ENCODE measurements around the gene ABCA2.
A peak's percentile ranks its signal among the peaks of the same experiment; 100 is the strongest.

The ABCA2 gene

GRCh38 chr9:136996361-136997292, 31.4 kb downstream of the ABCA2 start, which contains the start of gene CLIC3:
Gene CLIC3 (minus strand): TSS chr9:136996568. CDS start chr9:136996543, 25 bp downstream.
- peak in 1 of 3 experiments; percentile 15 for DNase-seq (ENCODE audit: low read depth in 3 of 3)

DNA sequence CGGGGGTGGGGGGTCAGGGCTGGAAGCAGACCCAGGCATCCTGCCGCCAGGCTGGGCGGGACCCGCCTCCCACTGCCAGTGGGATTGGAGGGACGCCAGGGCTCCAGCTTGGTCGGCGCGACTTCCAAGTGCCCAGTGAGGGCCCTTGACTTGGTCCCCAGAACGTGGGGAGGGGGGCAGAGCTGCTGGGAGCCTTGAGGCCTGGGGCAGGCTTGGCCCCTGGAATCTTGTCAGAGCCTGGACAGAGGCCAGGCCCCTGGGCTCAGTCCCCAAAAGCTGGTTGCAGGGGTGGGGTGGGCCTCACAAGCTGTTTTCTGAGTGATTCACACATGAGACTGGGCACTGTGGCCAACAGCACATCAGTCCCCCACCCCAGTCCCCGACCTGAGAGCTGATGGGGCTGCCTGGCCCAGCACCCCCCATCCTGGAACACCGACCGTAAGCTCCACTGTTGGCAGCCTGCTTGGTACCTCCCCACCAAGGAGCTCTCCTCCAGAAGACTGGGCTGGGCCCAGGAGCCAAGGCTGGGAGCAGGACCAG, 32.2 kb downstream of the ABCA2 start:
- no peak for DNase-seq (ENCODE audit: low read depth in 3 of 3)

GRCh38 chr9:136995362-136995761, 32.7 kb downstream of the ABCA2 start:
- DNase-seq (ENCODE audit: low read depth in 3 of 3) = no peak

DNA sequence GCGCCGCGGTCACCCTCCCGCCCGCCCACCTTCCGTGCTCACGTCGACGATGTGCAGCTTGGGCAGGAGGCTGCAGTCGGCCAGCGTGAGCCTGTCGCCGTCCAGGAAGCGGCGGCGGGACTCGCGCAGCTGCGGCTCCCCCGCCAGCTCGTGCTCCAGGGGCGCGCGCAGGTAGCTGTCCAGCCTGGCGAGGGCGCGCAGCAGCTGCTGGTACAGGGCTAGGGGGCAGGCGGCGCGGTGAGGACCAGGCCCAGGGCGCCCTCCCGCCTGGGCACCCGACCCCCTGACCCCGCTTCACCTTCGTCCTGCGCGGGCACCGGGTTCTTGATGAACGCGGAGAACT, 33.2 kb downstream of the ABCA2 start:
- no peak for DNase-seq (ENCODE audit: low read depth in 3 of 3)

GRCh38 chr9:136994180-136994887, 33.7 kb downstream of the ABCA2 start:
- DNase-seq (ENCODE audit: low read depth in 3 of 3) = no peak

DNA sequence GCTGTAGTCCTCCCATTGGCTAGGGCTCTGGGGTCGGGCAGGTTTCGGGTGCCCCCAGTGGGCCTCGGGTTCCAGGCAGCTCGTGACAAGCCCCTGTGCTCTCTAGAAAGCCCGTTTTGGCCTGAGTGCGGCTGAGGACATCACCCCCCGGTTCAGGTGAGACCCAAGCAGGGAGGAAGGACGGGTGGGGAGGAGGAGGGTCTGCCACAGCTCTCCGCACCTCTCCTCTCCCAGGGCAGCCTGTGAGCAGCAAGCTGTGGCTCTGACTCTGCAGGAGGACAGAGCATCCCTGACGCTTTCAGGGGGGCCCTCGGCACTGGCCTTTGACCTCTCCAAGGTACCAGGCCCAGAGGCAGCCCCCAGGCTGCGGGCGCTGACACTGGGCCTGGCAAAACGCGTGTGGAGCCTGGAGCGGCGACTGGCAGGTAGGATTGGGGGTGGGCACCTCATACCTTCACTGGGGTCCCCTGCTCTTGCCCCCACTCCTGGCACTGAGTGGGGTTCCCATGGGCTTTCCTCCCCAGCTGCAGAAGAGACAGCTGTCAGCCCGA, 35.1 kb downstream of the ABCA2 start:
- DNase-seq (ENCODE audit: low read depth in 3 of 3) = no peak

DNA sequence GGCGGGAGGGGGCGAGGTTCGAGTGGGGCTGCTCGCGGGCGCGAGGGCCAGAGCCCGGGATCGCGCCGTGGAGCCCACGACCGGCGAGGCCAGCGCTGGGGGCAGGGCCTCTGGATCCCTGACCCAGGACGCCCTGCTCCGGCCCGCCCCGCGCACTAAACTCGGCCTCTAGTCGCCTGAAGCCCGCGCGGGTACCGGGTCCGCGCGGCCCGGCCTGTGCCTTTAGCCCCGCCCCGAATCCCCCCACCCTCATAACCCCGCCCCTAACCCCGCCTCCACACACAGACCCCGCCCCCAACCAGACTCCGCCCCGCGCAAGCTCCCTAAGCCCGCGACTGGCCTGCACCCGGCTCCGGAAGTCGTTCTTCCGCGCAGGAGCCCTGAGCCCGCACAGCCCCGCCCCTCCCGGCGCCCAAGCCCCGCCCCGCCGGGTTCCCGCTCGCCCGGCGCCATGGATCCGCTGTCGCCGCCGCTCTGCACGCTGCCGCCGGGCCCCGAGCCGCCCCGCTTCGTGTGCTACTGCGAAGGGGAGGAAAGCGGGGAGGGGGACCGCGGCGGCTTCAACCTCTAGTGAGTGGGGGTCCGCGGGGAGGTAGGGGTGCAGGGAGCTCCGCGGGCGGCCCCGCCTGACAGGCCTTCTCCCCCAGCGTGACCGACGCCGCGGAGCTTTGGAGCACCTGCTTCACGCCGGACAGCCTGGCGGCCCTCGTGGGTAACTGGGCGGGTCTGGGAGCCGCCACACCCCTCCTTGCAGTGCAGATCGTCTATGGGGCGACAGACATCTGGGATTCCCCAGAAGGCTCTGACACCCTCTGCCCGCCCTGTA, 35.8 kb downstream of the ABCA2 start, which contains the start of gene PAXX:
PAXX (plus strand) TSS at position 430 of the 826 bp plus-strand sequence; CDS start at position 452, 22 bp downstream.
- DNase-seq (ENCODE audit: low read depth in 3 of 3) = peak; percentile 89 to 96 (median 90)

- DNase-seq (ENCODE audit: low read depth in 3 of 3) = no peak
These were observed 37.7 kb downstream of the ABCA2 start for GRCh38 chr9:136990242-136990911.

DNA sequence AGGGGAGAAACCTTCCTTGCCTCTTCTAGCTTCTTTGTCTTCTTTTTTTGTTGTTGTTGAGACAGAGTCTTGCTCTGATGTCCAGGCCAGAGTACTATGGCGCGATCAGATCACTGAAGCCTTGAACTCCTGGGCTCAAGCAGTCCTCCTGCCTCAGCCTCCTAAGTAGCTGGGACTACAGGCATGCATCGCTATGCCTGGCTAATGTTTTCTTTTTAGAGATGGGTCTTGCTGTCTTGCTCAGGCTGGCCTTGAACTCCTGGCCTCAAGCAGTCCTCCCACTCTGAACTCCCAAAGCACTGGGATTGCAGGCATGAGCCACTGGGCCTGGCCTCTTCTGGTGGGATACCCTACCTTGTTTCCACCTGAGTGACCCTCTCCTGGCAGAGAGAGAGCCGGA, 39.2 kb downstream of the ABCA2 start:
- no peak for DNase-seq (ENCODE audit: low read depth in 3 of 3)

DNA sequence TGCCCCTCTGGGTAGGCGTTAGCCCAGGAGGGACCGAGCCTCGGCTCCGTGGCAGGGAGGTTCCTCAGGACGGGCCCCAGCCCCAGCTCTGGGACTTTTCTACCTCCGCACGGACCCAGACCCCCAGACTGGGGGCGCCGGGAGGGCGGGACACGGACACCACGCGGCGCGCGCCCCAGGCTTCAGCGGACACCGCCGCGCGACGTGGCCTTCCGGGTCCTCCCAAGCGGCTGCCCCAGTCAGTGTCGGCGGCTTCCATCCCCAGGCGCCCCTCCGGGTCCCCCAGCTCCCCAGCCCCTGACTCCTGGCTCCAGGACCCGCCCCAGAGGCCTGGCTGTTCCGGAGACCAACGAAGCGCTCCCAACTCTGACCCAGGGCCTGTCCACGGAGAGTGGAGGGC, 42.2 kb downstream of the ABCA2 start:
- no peak for DNase-seq (ENCODE audit: low read depth in 3 of 3)

- no peak for DNase-seq (ENCODE audit: low read depth in 3 of 3)
These were observed 42.9 kb downstream of the ABCA2 start for GRCh38 chr9:136985027-136985602.

GRCh38 chr9:136984464-136985026, 43.5 kb downstream of the ABCA2 start:
- no peak for DNase-seq (ENCODE audit: low read depth in 3 of 3)

DNA sequence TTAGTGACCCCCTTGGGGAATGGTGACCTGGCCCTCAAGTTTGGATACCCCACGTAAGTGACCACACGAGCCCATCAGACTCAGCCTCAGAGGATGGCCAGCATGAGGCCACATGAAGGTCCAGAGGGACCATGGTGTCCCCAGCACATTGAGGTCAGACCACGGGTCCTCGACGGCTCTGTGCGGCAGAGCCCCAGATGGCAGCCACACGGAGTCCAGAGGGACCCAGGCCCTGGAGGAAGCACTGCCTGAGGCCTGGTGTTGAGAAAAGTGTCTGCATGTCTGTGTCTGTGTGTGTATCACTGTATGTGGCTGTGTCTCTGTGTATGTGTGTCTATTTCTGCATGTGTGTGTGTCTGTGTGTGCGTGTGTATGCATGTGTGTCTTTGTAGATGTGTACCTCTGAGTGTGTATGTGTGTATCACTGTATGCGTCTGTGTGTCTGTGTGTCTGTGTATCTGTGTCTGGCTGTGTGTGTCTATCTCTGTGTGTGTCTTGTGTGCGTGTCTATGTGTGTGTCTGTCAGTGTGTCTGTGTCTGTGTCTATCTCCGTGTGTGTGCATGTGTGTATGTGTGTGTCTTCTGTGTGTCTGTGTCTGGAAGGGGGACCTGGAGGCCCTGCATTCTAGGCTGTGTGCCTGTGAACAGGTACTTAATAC, 44.3 kb downstream of the ABCA2 start:
- DNase-seq (ENCODE audit: low read depth in 3 of 3) = no peak

DNA sequence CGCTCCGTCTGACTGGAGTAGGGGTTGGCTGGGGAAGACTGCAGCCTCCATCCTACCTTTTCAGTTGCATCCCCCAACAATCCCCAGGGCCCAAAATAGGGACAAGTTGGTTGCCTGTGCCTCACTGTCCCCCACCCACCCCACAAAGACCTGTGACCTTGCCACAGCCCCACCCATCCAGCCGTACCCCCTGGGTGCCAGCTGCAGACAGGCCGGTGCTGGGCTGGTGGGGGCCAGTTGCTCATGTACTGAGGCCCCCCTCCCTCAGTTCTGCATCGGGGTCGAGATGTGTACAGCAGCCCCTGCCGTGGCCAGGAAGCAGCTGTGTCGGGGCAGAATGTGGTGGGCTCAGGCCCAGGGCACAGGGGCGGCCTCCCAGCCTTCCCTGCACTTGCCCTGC, 44.9 kb downstream of the ABCA2 start:
- DNase-seq (ENCODE audit: low read depth in 3 of 3) = no peak

DNA sequence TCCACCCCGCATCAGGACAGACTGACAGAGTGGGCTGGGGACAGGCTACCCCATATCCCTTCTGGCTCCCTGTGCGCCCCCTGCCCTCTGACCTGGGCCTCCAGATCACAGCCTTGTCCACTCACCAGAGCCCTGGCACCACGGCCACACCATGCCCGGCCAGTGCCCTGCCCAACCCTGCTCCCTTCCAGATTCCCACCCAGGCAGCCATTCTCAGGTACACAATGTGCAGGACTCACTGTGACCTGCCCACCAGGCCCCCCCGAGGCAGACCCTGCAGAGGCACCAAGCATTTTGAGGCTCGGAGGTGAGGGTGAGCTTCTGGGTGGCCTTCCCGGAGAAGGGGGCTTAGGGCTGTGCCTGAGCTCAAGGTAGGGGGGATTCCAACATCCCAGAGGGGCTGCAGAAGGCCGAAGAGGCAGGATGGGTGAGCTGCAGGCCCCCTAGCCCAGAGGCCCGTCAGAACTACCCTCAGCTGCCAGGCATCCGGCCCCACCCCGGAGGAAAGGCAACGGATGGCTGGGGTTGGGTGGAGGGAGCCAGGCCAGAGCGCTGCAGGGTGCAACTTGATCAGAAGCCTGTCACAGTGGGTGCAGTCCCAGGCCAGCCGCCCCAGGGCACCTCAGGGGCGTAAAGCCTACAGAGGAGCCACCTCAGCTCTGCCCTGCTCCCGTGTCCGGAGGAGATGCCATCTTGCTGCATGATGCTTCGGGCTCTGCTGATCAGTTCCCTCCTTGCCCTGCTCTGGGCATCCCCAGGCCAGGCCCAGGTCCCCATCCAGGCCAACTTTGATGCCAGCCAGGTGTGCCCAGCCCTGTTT, 45.6 kb downstream of the ABCA2 start, which contains the start of gene LCNL1:
LCNL1 (plus strand) TSS at position 762 of the 820 bp plus-strand sequence. CDS start 594 bp downstream, outside the sequence.
- DNase-seq (ENCODE audit: low read depth in 3 of 3) = no peak

GRCh38 chr9:136981588-136982231, 46.3 kb downstream of the ABCA2 start:
- no peak for DNase-seq (ENCODE audit: low read depth in 3 of 3)

GRCh38 chr9:136980669-136981478, 47.2 kb downstream of the ABCA2 start:
- no peak for DNase-seq (ENCODE audit: low read depth in 3 of 3)

All from stimulated activated CD4-positive, alpha-beta T cell treated with anti-CD3 and anti-CD28 coated beads, TNF-alpha, amount 100 ng/mL, for 4 hours (primary cell).